Lung (tissue), 12 donors: ENCODE data around the gene CELA3A. TPM values are rescaled to one million over a fixed set of nuclear protein-coding genes. Genes with fewer than 3 reads are reported as not detected.
A peak's percentile ranks its signal among the peaks of the same experiment; 100 is the strongest.
"Not testable (repeated sequence)": the region's sequence is repeated elsewhere in the genome, so short reads cannot be mapped to it uniquely, and the experiment has no call there.

ENCODE experiments used
- ATAC-seq: fragments of 200-7000 bp; cut with Tn5 transposase; one replicate; pipeline ENCODE4 v1.9.1; 2020; ENCODE audit warnings: moderate number of reproducible peaks; ENCODE audit not compliant: insufficient read depth, low FRiP score
- DNase-seq, 3 donors: peaks; one replicate each; pipeline ENCODE4 v3.0.0-alpha.2; 2013 to 2017
- H3K27ac ChIP-seq, 2 donors: one replicate each; pipeline ENCODE4 v1.5.1; 2013; ENCODE audit warnings: mild to moderate bottlenecking in 2 of 2, moderate library complexity in 2 of 2, control low read depth in 1 of 2, inconsistent platforms in 1 of 2, low read depth in 1 of 2, low read length in 1 of 2
- H3K27me3 ChIP-seq, 3 donors: one replicate each; pipeline ENCODE4 v1.5.1; 2013; ENCODE audit warnings: low read length in 2 of 3; ENCODE audit not compliant: control insufficient read depth in 3 of 3, insufficient read depth in 3 of 3
- H3K36me3 ChIP-seq, 4 donors: one replicate each; pipeline ENCODE4 v1.5.1; 2013; ENCODE audit warnings: low read length in 4 of 4, mild to moderate bottlenecking in 1 of 4, moderate library complexity in 1 of 4; ENCODE audit not compliant: control insufficient read depth in 4 of 4, insufficient read depth in 4 of 4
- H3K4me1 ChIP-seq, 5 donors: one replicate each; pipeline ENCODE4 v1.5.1; 2013; ENCODE audit warnings: low read length in 5 of 5, mild to moderate bottlenecking in 2 of 5, moderate library complexity in 1 of 5; ENCODE audit not compliant: control insufficient read depth in 5 of 5, insufficient read depth in 5 of 5
- H3K4me3 ChIP-seq: one replicate; pipeline ENCODE4 v1.5.1; 2013; ENCODE audit warnings: mild to moderate bottlenecking, control low read depth, moderate library complexity
- H3K9ac ChIP-seq, 2 donors: one replicate each; pipeline ENCODE4 v1.5.1; 2013; ENCODE audit warnings: low read length in 2 of 2, control low read depth in 1 of 2; ENCODE audit not compliant: insufficient read depth in 1 of 2
- H3K9me3 ChIP-seq, 4 donors: one replicate each; pipeline ENCODE4 v1.5.1; 2013; ENCODE audit warnings: low read length in 3 of 4, mild to moderate bottlenecking in 1 of 4, moderate library complexity in 1 of 4; ENCODE audit not compliant: control insufficient read depth in 4 of 4, insufficient read depth in 3 of 4
- CTCF ChIP-seq: IDR thresholded peaks from 2 replicates; pipeline ENCODE4 v1.5.1; 2012; ENCODE audit warnings: mild to moderate bottlenecking; ENCODE audit errors: control extremely low read depth, extremely low read depth
- WGBS, 2 donors: extraction: QIAGEN DNeasy Blood & Tissue Kit; methylation state at CpG; one replicate each; pipeline ENCODE4 v1.1.7; 2013; 5-methylcytosine and 5-hydroxymethylcytosine counted together
- polyA plus RNA-seq, 2 donors: library from polyadenylated mRNA; stranded (reverse); fragments of 200-250 nt; gene quantifications; one replicate each; pipeline ENCODE4 v1.2.1, GENCODE V29; 2013
- total RNA-seq, 2 donors: library from RNA; depleted of rRNA in 1 of 2; stranded (reverse); fragments of >200 nt in 1 of 2; gene quantifications; one replicate each; pipeline ENCODE4 v1.2.1, GENCODE V29; 2014 to 2021
- donor health status: control.
- donor health status: control.
- donor health status: Bipolar disorder and iron deficiency.
- donor health status: healthy.
- donor health status: DM: yes; HTN: yes; CAD: no.

Gene CELA3A
- total and polyA plus RNA-seq, 4 donors: 0.26 to 11.7 (median 0.92) TPM; not detected in 1

GRCh38 chr1:22007262-22007661 is 5.8 kb downstream of the CELA3A start:
- not testable (repeated sequence) for H3K4me1 ChIP-seq, DNase-seq, H3K9ac ChIP-seq

GRCh38 chr1:22009566-22009965 is 8.1 kb downstream of the CELA3A start:
- H3K27ac ChIP-seq, H3K4me3 ChIP-seq, DNase-seq, H3K36me3 ChIP-seq, H3K4me1 ChIP-seq, H3K27me3 ChIP-seq, H3K9ac ChIP-seq, ATAC-seq, H3K9me3 ChIP-seq: not testable (repeated sequence)
- WGBS, 2 donors: 82 to 92% methylated on average over 9 to 10 of the region's 11 CpGs

More at GRCh38 chr1:22007262-22007661, 5.8 kb downstream of the CELA3A start:
- H3K27me3 ChIP-seq, H3K27ac ChIP-seq, ATAC-seq, H3K4me3 ChIP-seq, H3K9me3 ChIP-seq, H3K36me3 ChIP-seq: not testable (repeated sequence)
- 85 to 91% methylated on average over 9 of the region's 10 CpGs for WGBS, 2 donors

- ATAC-seq, H3K36me3 ChIP-seq, H3K27me3 ChIP-seq, H3K4me1 ChIP-seq, H3K27ac ChIP-seq, H3K4me3 ChIP-seq, H3K9me3 ChIP-seq, DNase-seq, H3K9ac ChIP-seq: not testable (repeated sequence)
- 71 to 73% methylated on average over 3 to 4 of the region's 4 CpGs for WGBS, 2 donors
These were observed 11.3 kb downstream of the CELA3A start for GRCh38 chr1:22012752-22013151.

DNA sequence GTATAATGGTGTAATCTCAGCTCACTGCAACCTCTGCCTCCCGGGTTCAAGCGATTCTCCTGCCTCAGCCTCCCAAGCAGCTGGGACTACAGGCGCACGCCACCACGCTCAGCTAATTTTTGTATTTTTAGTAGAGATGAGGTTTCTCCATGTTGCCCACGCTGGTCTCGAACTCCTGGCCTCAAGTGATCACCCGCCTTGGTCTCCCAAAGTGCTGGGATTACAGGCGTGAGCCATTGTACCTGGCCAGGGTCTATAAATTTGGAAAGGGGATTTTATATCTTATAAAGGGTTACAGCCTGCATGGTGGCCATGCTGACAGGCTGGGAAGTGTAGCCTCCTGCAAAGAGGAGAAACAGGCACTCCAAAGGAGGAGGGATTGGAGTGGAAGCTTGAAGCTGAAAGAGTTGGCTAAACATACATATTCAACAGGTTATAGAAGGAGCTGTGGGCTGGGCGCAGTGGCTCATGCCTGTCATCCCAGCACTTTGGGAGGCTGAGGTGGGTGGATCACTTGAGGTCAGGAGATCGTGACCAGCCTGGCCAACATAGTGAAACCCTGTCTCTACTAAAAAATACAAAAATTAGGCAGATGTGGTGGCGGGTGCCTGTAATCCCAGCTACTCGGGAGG is 13.2 kb downstream of the CELA3A start:
- H3K27ac ChIP-seq, H3K4me1 ChIP-seq, H3K9me3 ChIP-seq, H3K27me3 ChIP-seq, H3K9ac ChIP-seq, DNase-seq, ATAC-seq, H3K36me3 ChIP-seq, H3K4me3 ChIP-seq: not testable (repeated sequence)
- WGBS, 2 donors: 92 to 93% methylated on average over 13 of the region's 13 CpGs

DNA sequence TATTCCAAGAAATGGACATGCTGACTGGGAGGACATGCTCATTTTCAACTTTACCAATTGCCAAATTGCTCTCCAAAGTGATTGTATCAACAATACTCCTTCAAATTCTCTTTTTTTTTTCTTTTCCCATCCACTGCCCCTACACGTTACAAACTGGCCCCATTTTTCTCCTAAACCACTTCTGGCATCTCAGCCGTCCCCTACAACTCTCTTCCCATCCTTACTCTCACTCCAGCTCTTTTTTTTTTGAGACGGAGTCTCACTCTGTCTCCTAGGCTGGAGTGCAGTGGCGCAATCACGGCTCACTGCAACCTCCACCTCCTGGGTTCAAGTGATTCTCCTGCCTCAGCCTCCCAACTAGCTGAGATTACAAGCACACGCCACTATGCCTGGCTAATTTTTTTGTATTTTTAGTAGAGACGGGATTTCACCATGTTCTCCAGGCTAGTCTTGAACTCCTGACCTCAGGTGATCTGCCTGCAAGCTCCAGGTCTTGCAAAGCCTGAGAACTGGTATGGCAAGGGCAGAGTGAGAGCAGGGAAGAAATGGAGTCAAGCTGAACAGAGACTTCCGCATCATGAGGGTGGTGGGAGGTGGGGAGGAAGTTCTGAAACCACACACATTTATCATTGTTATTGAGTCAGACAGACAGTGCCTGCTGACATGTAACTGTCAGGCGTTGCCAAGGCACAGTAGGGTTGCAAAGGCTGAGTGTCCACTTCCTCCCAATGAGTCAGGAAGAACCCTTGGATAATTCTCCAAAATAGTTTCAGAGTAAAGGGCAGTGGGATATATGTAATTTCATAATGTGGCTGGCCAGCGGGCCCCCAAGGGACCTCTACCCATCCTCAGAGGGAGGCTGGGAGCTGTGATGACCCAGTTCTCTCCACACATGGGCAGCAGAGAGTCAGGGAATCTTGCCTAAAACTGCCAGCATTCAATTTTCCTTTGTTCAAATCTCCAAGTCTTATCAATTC is 17.4 kb downstream of the CELA3A start:
- H3K9ac ChIP-seq: no peak overlapping the region
- no peaks in the 10 kb centered on the region for H3K27me3 ChIP-seq
- no peak overlapping the region for H3K4me3 ChIP-seq
- peaks cover 0 to 1% (median 0%) of the 10 kb centered on the region in 5 donors for H3K4me1 ChIP-seq
- ATAC-seq (peak; percentile 75), DNase-seq (peak in 1 of 3 donors; percentile 18)
- no peak for TF ChIP-seq CTCF
- H3K9me3 ChIP-seq: no peaks in the 10 kb centered on the region
- H3K36me3 ChIP-seq: no peaks in the 10 kb centered on the region
- peak overlapping the region in 1 of 2 donors; percentile 51 for H3K27ac ChIP-seq
- WGBS, 2 donors: 36 to 50% methylated on average over 10 of the region's 10 CpGs
